K562 (cell line): ENCODE results near the gene RNASE13. TPM values are rescaled to one million over a fixed set of nuclear protein-coding genes. Genes with fewer than 3 reads are reported as not detected.

Experiments
- ATAC-seq: fragments of 200-7000 bp; cut with Tn5 transposase; 3 replicates; pipeline ENCODE4 v1.9.1; 2020; ENCODE audit warnings: moderate library complexity
- BruUV-seq: library from RNA; stranded (reverse); fragments of 400-500 nt; replicated peaks from 2 replicates; lab custom pipeline; 2021; lab: Mats Ljungman, UMichigan
- CTCF ChIA-PET: fragments of 300-600 bp; formaldehyde crosslinking; extraction: SDS; loops from one replicate; lab custom pipeline; 2021; ENCODE audit warnings: low intra/inter-chr PET ratio; lab: Yijun Ruan, JAX
- POLR2A ChIA-PET: fragments of 300-600, 350-650 bp; sonication (Branson Sonifier 250); formaldehyde crosslinking; extraction: SDS; loops from one replicate; lab custom pipeline; 2021; ENCODE audit warnings: antibody characterized with exemption, inconsistent platforms; lab: Yijun Ruan, JAX
- DNase-seq, 4 experiments: peaks; one replicate each; pipeline versions ENCODE4 v3.0.0 to v3.0.0-alpha.2; 2011 to 2018; ENCODE audit warnings: low spot score in 3 of 4, mixed read lengths in 3 of 4; ENCODE audit errors: extremely low read depth in 1 of 4
- FAIRE-seq: peaks from 2 replicates; lab custom pipeline; 2011; peaks lifted over from hg19 to GRCh38; lab: Jason Lieb, UNC
- H2AFZ ChIP-seq: 2 replicates; pipeline ENCODE4 v1.6.0; 2011; ENCODE audit warnings: low read depth, low read length, control low read depth, inconsistent platforms
- H3K27ac ChIP-seq: fragments of 200-600 bp; 3 replicates; pipeline ENCODE4 v1.8.0; 2011; ENCODE audit warnings: low read depth, mild to moderate bottlenecking, control low read depth, inconsistent platforms, low read length, moderate library complexity, mixed read lengths; ENCODE audit errors: extremely low read depth
- H3K27me3 ChIP-seq, 2 experiments: fragments of 300-600 bp in 1 of 2; 2 replicates in 1 of 2; 3 replicates in 1 of 2; pipeline versions ENCODE4 v1.6.0 to v1.8.0; 2011; ENCODE audit warnings: inconsistent platforms in 2 of 2, low read length in 2 of 2, mild to moderate bottlenecking in 1 of 2, mixed read lengths in 1 of 2, moderate library complexity in 1 of 2; ENCODE audit not compliant: control insufficient read depth in 2 of 2, insufficient read depth in 2 of 2
- H3K36me3 ChIP-seq: fragments of 300-600 bp; 3 replicates; pipeline ENCODE4 v1.8.0; 2011; ENCODE audit warnings: mild to moderate bottlenecking, low read length, inconsistent platforms; ENCODE audit not compliant: control insufficient read depth, insufficient read depth
- H3K4me1 ChIP-seq, 2 experiments: fragments of 200-600 bp in 1 of 2; replicated peaks in 1 of 2; 2 replicates in 1 of 2; 3 replicates in 1 of 2; pipeline versions ENCODE4 v1.5.1 to v1.8.0; 2011; ENCODE audit warnings: inconsistent platforms in 2 of 2, low read length in 2 of 2, mild to moderate bottlenecking in 1 of 2, mixed read lengths in 1 of 2, moderate library complexity in 1 of 2; ENCODE audit not compliant: control insufficient read depth in 2 of 2, insufficient read depth in 2 of 2
- H3K4me2 ChIP-seq: 2 replicates; pipeline ENCODE4 v1.6.1; 2011; ENCODE audit warnings: low read length, control low read depth, inconsistent platforms, mixed read lengths; ENCODE audit not compliant: insufficient read depth
- H3K4me3 ChIP-seq: fragments of 200-600 bp; sonication (generic), shearing (Covaris generic); 2 replicates; pipeline ENCODE4 v1.5.1; 2016; ENCODE audit warnings: control low read depth, inconsistent platforms
- H3K79me2 ChIP-seq: fragments of 200-600 bp; 3 replicates; pipeline ENCODE4 v1.8.0; 2011; ENCODE audit warnings: low read length, inconsistent platforms; ENCODE audit not compliant: control insufficient read depth, insufficient read depth
- H3K9ac ChIP-seq, 2 experiments: 2 replicates each; pipeline versions ENCODE4 v1.6.0 to v1.6.1; 2011; ENCODE audit warnings: low read depth in 2 of 2, low read length in 2 of 2, control low read depth in 1 of 2, inconsistent platforms in 1 of 2, mild to moderate bottlenecking in 1 of 2, mixed read lengths in 1 of 2; ENCODE audit not compliant: insufficient read depth in 1 of 2
- H3K9me1 ChIP-seq: one replicate; pipeline ENCODE4 v1.6.0; 2011; ENCODE audit warnings: inconsistent platforms, mild to moderate bottlenecking, low read length, moderate library complexity; ENCODE audit not compliant: control insufficient read depth, insufficient read depth
- H3K9me3 ChIP-seq: replicated peaks from 2 replicates; pipeline ENCODE4 v1.5.1; 2011; ENCODE audit warnings: low read depth, low read length, inconsistent platforms; ENCODE audit not compliant: control insufficient read depth, insufficient read depth
- H4K20me1 ChIP-seq: replicated peaks from 2 replicates; pipeline ENCODE4 v1.6.1; 2011; ENCODE audit warnings: low read length, inconsistent platforms, mixed read lengths; ENCODE audit not compliant: control insufficient read depth, insufficient read depth
- HNRNPUL1 ChIP-seq: fragments of 200-400 bp; formaldehyde crosslinking; IDR thresholded peaks from 2 replicates; pipeline ENCODE4 v1.6.1; 2017; ENCODE audit warnings: low read length
- SAFB2 ChIP-seq: fragments of 200-400 bp; formaldehyde crosslinking; IDR thresholded peaks from 2 replicates; pipeline ENCODE4 v1.6.1; 2018; ENCODE audit warnings: borderline replicate concordance, low read length, low read depth, moderate library complexity; ENCODE audit not compliant: severe bottlenecking
- SOX6 ChIP-seq: fragments of 450-650 bp; IDR thresholded peaks from 2 replicates; pipeline ENCODE4 v1.6.1; 2014; ENCODE audit warnings: mild to moderate bottlenecking
- ZNF197 ChIP-seq: fragments of 200-800 bp; sonication (Bioruptor generic); IDR thresholded peaks from 2 replicates; pipeline ENCODE4 v1.6.1; 2016; ENCODE audit warnings: low read depth, missing genetic modification characterization, missing compliant biosample characterization
- ZNF551 ChIP-seq: fragments of 250-450 bp; sonication (Bioruptor Pico); IDR thresholded peaks from 2 replicates; pipeline ENCODE4 v1.5.0; 2021; ENCODE audit warnings: mild to moderate bottlenecking, moderate library complexity
- WGBS: fragments of 100-300 bp; shearing (Covaris generic); methylation state at CpG from one replicate; pipeline ENCODE4 v1.1.6; 2016; ENCODE audit warnings: low coverage, mixed read lengths; ENCODE audit not compliant: insufficient coverage; ENCODE audit errors: missing lambda C conversion rate; 5-methylcytosine and 5-hydroxymethylcytosine counted together
- in situ Hi-C: fragments of 300-500 bp; cut with MboI; formaldehyde crosslinking; loops from 4 replicates; pipeline ENCODE4 v1.15.0; 2018; ENCODE audit warnings: inconsistent platforms, mixed read lengths
- intact Hi-C: fragments of 100-400 bp; cut with micrococcal nuclease; formaldehyde crosslinking; loops from 2 replicates; pipeline ENCODE4 v1.14.2; 2022
- polyA plus RNA-seq, 8 experiments: library from polyadenylated mRNA; depleted of rRNA in 4 of 8; stranded (reverse) in 5 of 8; unstranded in 3 of 8; fragments of >200 nt; fragmentation: Nextera tagmentation in 2 of 8; fragmentation: Illumina TruSeq in 1 of 8; extraction: Ambion mirVana in 2 of 8; extraction: Trizol in 1 of 8; gene quantifications; 2 replicates each; pipeline versions ENCODE4 v1.2.1 to v1.2.3, GENCODE V29; 2011 to 2014; ENCODE audit warnings: inconsistent platforms in 1 of 8, missing spikeins in 1 of 8
- total RNA-seq, 7 experiments: library from RNA; depleted of rRNA in 6 of 7; stranded (reverse); fragments of >200 nt in 6 of 7; fragmentation: Illumina TruSeq in 2 of 7; extraction: Trizol in 2 of 7; gene quantifications; 2 replicates each; pipeline versions ENCODE4 v1.2.1 to v1.2.3, GENCODE V29; 2011 to 2021; ENCODE audit warnings: low replicate concordance in 1 of 7
- TF ChIP-seq, protein P1 (sequence below): fragments of 250-450 bp; sonication (Bioruptor Pico); IDR thresholded peaks from 2 replicates; pipeline ENCODE4 v1.8.0; 2021; ENCODE audit warnings: borderline replicate concordance, mild to moderate bottlenecking, moderate library complexity; ENCODE audit not compliant: poor library complexity, severe bottlenecking
- TF ChIP-seq, protein P2 (sequence below): sonication (generic); formaldehyde crosslinking; IDR thresholded peaks from 2 replicates; pipeline ENCODE4 v1.8.0; 2022; ENCODE audit warnings: missing genetic modification reagents, mild to moderate bottlenecking, moderate library complexity, borderline replicate concordance

RNASE13 gene
- total and polyA plus RNA-seq, 9 of the 15 experiments (the other 6 are each of a cell fraction or from before 2014, with no cell fraction given): not detected

DNA sequence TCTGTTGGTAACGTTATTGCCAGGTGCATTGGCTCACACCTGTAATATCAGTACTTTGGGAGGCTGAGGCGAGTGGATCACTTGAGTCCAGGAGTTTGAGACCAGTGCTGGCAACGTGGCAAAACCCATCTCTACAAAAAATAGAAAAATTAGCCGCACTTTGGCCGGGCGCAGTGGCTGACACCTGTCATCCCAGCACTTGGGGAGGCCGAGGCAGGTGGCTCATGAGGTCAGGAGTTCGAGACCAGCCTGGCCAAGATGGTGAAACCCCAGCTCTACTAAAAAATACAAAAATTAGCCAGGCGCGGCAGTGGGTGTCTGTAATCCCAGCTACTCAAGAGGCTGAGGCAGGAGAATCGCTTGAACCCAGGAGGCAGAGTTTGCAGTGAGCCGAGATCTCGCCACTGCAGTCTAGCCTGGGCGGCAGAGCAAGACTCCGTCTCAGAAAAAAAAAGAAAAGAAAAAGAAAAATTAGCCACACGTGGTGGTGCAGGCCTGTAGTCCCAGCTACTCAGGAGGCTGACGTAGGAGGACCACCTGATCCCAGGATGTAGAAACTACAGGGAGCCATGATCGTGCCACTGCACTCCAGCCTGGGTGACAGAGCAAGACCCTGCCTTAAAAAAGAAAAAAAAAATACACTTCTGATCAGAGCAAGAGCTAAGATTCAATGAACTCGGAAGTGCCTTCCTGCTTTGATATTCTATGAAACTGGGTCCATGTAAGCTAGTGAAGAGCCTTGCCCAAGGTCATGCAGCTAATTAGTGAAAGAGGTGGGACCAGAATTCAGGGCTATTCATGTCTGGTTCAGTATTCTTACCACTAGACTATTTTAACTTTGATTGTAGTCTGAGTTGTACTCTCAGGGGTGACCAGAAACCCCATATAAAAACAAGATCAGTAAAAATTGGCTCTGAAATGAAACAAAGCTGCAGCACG is 18.8 kb upstream of the RNASE13 start:
- Histone ChIP-seq H3K79me2 (no peaks in the 10 kb centered on the region), H2AFZ (0 out of 2 replicates have a peak overlapping the region, but pooled peaks have one; percentile 8), H3K4me2 (no peak overlapping the region), H3K4me3 (no peak overlapping the region), H3K27ac (no peak overlapping the region), H3K36me3 (no peaks in the 10 kb centered on the region), H3K4me1 (peaks cover 0 to 1% of the 10 kb centered on the region in 2 experiments; a peak in 1 of 5 replicates), H3K9me3 (no peaks in the 10 kb centered on the region), H3K9me1 (no peaks in the 10 kb centered on the region), H4K20me1 (no peaks in the 10 kb centered on the region), H3K27me3 (no peaks in the 10 kb centered on the region), H3K9ac (no peak overlapping the region)
- ChIA-PET POLR2A (no interaction called here), CTCF (no interaction called here)
- in situ Hi-C loops (no loop called here), intact Hi-C loops (no loop called here)
- ATAC-seq (no peak), DNase-seq (no peak), FAIRE-seq (no peak)
- 56% methylated on average over 16 of the region's 20 CpGs for WGBS
- BruUV-seq: no TSS peak
- TF ChIP-seq ZNF551 (CRISPR knock-in tag): no peak
- TF ChIP-seq, protein P1, sequence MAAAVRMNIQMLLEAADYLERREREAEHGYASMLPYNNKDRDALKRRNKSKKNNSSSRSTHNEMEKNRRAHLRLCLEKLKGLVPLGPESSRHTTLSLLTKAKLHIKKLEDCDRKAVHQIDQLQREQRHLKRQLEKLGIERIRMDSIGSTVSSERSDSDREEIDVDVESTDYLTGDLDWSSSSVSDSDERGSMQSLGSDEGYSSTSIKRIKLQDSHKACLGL (CRISPR knock-in tag): no peak
- TF ChIP-seq, protein P2, sequence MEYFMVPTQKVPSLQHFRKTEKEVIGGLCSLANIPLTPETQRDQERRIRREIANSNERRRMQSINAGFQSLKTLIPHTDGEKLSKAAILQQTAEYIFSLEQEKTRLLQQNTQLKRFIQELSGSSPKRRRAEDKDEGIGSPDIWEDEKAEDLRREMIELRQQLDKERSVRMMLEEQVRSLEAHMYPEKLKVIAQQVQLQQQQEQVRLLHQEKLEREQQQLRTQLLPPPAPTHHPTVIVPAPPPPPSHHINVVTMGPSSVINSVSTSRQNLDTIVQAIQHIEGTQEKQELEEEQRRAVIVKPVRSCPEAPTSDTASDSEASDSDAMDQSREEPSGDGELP: no peak
- no peak for TF ChIP-seq HNRNPUL1
- no peak for TF ChIP-seq ZNF197 (CRISPR knock-in tag)
- TF ChIP-seq SOX6: no peak
- TF ChIP-seq SAFB2: no peak
